Fibroblast of skin of scalp (primary cell): ENCODE measurements around the gene WDR73.
"Not testable (repeated sequence)": the region's sequence is repeated elsewhere in the genome, so short reads cannot be mapped to it uniquely, and the experiment has no call there.

Experiments used
- DNase-seq: peaks from one replicate; pipeline ENCODE4 v3.0.0-alpha.2; 2013

WDR73 gene

DNA sequence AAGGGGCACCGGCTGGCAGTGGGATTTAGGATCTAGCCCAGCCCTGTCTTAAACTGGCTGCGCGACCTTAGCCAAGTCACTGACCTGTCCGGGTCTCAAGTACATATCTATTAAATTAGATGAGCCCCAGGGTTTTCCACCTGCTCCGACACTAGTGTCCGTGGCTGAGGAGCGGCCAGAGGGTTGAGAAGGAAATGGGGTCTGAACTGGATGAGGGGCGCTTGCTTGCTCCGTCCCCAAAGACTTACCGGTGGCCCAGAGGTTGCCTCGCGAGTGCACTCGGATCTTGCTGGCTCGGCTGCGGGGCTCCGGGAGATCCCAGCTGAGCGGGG is 3.6 kb upstream of the WDR73 start:
- DNase-seq: no peak

- no peak for DNase-seq
Measured at GRCh38 chr15:84656972-84657371, 2.9 kb upstream of the WDR73 start.

DNA sequence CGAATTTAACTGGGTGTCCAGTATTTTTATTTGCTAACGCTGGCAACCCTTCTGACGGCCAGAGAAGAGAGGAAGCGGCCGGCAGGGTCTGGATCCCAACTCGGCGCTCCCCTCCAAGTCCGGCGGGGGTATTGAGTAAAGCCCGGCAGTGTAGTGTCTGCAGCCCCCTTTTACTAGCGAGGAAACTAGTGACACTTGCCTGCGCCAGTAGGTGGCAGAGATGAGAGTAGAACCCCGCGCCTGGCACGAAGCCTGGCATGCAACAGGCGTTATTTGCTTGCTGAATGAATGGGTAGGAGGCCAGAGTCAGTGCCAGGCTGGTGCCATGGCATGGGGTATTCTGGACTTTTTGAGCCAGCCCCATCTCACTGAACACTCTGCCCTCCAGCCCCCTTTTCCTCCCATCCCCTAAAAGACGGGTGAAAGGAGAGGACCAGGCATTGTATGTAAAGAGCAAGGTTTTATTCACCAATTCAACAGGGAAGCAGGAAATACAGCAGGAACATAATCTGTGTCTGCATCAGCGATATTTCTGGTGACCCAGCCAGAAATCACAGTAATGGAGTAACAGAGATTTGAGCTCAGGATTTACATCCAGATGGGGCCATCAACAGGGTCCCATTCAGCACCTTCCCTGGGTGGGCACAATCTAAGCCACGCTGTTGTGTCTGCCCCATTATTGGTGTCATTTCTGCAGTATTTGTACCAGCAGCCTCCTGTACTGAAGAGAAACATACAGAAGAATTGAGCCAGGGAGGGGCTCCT is 788 bp upstream of the WDR73 start:
- DNase-seq: peak; percentile 86

DNA sequence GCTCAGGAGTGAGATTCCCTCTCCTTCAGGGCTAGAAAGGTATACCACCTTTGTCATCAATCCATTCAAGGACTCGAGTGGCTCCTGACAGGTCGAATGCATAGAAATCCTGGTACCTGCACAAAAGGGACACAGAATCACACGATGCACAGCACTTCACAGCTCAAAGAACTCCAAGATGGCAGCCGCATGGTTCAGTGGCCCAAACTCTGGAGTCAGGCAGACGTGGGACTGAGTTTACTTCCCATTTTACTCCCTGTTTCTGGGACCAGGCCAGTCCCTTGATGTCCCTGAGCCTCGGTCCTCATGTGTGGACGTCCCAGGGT is 536 bp downstream of the WDR73 start:
- DNase-seq: no peak

DNA sequence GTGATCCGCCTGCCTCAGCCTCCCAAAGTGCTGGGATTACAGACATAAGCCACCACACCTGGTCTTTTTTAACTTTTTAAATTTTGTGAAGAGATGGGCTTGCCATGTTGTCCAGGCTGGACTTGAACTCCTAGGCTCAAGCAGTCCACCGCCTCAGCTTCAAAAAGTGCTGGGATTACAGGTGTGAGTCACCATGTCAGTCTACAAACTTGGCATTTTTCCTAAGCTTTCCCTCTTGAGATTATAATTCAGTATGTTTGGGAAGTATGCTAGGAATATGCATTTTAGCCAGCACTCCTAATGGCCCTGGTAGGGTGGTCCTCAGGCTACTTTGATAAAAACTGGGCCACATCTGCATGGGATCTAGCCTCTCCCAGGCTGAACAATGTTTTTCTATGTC is 4.4 kb downstream of the WDR73 start:
- DNase-seq: peak; percentile 30

DNA sequence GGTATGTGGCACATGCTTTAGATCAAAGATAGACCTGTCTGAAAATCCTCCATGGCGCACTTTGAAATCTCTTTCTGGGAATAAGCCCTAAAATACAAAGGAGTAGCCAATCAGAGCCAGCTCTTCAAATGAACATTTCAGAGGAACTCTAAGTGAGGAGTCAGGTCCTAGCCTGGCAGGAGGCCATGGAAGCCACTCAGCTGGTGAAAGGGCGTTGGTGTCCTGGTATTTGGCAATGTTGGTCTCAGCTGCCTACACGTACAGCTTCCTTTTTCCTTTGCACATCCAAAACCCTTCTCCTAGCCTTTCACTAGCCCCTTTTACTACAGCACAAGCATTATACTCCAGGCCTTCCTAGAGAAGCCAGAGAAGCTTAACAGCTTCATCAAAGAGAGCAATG is 5.5 kb downstream of the WDR73 start:
- no peak for DNase-seq

GRCh38 chr15:84647726-84648125 is 6.4 kb downstream of the WDR73 start:
- DNase-seq: no peak

- no peak for DNase-seq
Measured at GRCh38 chr15:84645997-84646396, 8.1 kb downstream of the WDR73 start.

GRCh38 chr15:84645496-84645895 is 8.6 kb downstream of the WDR73 start:
- DNase-seq: no peak

GRCh38 chr15:84643838-84644237 is 10.2 kb downstream of the WDR73 start:
- DNase-seq: no peak

- DNase-seq: not testable (repeated sequence)
Measured at GRCh38 chr15:84642640-84643039, 11.4 kb downstream of the WDR73 start.

DNA sequence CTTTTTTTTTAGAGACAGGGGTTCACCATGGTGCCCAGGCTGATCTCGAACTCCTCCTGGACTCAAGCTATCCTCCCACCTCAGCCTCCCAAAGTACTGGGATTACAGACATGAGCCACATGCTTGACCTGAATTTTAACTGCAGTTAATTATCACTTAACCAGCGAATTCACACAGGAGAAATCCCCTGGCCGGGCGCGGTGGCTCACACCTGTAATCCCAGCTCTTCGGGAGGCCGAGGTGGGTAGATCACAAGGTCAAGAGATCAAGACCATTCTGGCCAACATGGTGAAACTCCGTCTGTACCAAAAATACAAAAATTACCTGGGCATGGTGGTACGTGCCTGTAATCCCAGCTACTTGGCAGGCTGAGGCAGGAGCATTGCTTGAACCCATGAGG is 12.2 kb downstream of the WDR73 start:
- DNase-seq: not testable (repeated sequence)

DNA sequence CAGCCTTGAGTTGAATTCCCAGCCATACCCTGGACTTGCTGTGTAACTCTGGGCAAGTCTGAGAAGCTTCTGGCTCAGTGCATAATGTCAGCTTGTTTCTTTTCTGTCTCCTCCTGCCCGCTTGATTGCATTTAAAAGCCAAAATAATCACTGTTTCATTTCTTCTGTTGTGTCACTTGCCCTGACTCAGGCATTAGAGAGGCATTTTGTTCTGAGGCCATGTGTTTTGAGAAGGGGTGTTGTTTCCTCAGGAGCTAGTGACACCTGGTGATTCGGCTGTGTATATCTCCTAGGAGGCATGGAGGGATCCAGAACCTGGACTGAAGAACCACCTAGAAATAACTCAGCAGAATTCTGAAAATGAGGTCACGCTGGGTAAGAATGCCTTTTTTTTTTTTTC is 16.0 kb downstream of the WDR73 start:
- no peak for DNase-seq

DNA sequence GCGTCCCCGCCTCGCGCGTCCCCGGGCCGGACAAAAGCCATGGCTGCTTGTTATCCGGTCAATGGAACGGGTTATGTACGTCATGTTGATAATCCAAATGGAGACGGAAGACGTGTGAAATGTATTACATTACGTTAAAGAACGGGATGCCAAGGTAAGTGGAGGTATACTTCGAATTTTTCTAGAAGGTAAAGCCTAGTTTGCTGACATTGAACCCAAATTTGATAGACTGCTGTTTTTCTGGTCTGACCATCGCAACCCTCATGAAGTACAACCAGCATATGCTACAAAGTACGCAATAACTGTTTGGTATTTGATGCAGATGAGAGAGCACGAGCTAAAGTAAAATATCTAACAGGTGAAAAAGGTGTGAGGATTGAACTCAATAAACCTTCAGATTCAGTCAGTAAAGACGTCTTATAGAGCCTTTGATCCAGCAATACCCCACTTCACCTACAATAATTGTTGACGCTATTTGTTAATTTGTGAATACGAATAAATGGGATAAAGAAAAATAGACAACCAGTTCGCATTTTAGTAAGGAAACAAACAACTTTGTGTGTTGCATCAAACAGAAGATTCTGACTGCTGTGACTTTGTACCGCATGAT is 19.8 kb downstream of the WDR73 start:
- DNase-seq: no peak

GRCh38 chr15:84633311-84634227 is 20.5 kb downstream of the WDR73 start:
- DNase-seq: peak; percentile 77

DNA sequence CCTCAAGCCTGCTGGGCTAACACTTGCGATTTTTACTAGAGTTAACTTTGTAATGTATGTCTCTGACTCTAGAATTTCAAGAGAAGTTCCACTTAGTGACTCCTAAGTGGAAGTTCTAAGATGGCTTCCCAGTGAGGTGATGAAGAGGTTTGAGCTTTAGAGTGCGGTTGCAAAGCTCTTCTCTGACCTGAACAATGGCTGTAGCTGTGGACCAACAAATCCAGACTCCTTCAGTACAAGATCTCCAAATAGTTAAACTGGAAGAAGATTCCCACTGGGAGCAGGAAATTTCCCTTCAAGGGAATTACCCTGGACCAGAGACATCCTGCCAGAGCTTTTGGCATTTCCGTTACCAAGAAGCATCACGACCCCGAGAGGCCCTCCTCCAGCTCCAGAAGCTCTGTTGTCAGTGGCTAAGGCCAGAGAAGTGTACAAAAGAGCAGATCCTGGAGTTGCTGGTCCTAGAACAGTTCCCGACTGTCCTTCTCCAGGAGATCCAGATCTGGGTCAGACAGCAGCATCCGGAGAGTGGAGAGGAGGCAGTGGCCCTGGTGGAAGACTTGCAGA is 22.3 kb downstream of the WDR73 start:
- DNase-seq: peak; percentile 12

- no peak for DNase-seq
Measured at GRCh38 chr15:84629033-84629432, 25.1 kb downstream of the WDR73 start.

- DNase-seq: no peak
Measured at GRCh38 chr15:84625123-84625522, 29.0 kb downstream of the WDR73 start.

DNA sequence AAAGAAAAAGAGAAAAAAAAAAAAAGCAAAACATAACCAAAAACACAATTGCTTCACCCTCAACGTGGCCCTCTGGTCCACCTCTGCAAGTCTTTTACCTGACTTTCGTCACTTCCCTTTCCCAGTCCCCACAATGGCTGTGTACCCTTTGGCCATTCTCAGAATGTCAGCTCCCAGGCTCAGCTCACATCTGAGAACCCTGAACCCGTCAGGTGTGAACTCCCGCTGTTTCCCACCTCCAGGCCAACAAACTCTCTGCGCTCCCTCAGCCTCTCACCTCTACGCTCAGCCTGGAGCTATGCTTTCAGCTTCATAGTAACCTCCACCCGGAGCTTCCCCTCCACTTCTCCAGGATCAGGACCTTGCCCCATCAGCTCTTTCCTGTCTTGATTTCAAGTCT is 29.7 kb downstream of the WDR73 start:
- no peak for DNase-seq

- no peak for DNase-seq
Measured at GRCh38 chr15:84621358-84621979, 32.6 kb downstream of the WDR73 start.

DNA sequence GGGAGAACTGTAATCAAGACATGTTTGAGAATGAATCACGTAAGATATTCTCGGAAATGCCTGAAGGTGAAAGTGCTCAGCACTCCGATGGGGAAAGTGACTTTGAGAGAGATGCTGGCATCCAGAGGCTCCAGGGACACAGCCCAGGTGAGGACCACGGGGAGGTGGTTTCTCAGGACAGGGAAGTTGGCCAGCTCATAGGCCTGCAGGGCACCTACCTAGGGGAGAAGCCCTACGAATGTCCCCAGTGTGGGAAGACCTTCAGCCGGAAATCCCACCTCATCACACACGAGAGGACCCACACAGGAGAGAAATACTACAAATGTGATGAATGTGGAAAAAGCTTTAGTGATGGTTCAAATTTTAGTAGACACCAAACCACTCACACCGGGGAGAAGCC is 33.5 kb downstream of the WDR73 start:
- DNase-seq: no peak

DNA sequence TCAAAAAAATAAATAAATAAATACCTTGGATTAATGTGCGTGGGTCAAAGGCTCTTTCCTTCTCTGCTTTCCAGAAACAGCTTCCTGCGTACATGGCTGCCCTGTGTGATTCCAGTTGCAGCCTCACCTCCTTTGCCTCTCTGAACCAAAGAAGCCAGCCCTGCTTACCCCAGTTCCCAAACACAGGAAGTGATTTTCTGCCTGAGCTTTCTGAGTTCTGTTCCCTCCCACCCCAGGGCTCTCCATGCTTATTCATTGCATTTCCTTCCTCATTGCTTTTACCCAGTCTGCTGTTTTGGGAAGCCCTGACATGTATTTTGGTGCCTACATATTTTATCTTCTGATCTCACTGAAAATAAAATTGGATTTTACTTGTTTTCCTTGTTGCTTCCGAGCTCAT is 37.8 kb downstream of the WDR73 start:
- DNase-seq: no peak

DNA sequence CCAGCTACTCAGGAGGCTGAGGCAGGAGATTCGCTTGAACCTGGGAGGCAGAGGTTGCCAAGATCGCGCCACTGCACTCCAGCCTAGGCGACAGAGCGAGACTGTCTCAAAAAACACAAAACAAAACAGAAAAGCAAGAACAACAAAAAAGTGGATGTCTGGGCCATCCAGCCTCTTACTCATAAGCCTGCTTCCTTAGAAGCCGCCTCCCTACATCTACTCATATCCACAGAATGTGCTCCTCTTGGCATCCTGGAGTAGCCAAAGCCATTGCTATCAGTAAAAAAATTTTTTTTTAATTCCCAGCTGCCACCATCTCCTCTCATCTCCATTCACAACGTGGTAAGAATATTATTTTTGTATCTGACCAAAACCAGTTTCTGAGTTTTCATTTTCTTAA is 42.5 kb downstream of the WDR73 start:
- no peak for DNase-seq
